Transverse colon (tissue), 3 donors: ENCODE data around the gene ISYNA1.

ENCODE experiments used
- EP300 ChIP-seq: sonication (generic); formaldehyde crosslinking; IDR thresholded peaks from one replicate; pipeline ENCODE4 v1.6.1; 2017; ENCODE audit warnings: antibody characterized with exemption, low read depth
- POLR2A ChIP-seq: fragments of 450-650 bp; IDR thresholded peaks from one replicate; pipeline ENCODE4 v1.6.1; 2016; ENCODE audit warnings: antibody characterized with exemption, mild to moderate bottlenecking, moderate library complexity
- TF ChIP-seq, protein P1 (sequence below), 5 experiments: fragments of 200-600 bp in 3 of 5; fragments of 450-650 bp in 2 of 5; sonication (generic) in 3 of 5; IDR thresholded peaks; 1 replicate in 2 of 5; 2 replicates in 3 of 5; pipeline ENCODE4 v1.5.1; 2016 to 2017; ENCODE audit warnings: antibody characterized with exemption in 5 of 5, inconsistent platforms in 3 of 5, mild to moderate bottlenecking in 2 of 5, moderate library complexity in 1 of 5

DNA sequence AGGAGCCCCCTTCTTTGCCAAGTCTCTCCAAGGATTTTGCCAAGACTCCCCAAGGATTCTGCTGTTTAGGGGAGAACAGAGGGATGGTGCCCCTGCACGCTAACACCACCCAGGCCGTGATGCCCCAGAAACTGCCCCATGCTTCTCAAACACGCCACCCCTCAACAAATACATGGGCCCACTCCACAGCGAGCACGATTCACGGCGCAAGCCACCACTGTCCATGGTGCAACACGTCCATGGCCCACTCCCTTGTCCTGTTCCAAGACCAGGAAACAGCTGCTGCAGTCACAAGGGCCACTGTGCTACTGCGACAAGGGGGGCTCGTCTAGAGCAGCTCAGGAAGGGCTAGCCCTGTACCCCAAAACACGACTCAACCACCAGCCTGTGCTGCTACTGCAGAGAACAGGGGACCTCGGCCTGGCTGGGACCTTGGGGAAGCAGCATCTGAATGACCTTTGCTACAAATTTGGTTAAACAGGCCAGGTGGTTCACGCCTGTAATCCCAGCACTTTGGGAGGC, 36.5 kb upstream of the ISYNA1 start:
- TF ChIP-seq, protein P1, sequence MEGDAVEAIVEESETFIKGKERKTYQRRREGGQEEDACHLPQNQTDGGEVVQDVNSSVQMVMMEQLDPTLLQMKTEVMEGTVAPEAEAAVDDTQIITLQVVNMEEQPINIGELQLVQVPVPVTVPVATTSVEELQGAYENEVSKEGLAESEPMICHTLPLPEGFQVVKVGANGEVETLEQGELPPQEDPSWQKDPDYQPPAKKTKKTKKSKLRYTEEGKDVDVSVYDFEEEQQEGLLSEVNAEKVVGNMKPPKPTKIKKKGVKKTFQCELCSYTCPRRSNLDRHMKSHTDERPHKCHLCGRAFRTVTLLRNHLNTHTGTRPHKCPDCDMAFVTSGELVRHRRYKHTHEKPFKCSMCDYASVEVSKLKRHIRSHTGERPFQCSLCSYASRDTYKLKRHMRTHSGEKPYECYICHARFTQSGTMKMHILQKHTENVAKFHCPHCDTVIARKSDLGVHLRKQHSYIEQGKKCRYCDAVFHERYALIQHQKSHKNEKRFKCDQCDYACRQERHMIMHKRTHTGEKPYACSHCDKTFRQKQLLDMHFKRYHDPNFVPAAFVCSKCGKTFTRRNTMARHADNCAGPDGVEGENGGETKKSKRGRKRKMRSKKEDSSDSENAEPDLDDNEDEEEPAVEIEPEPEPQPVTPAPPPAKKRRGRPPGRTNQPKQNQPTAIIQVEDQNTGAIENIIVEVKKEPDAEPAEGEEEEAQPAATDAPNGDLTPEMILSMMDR (IDR thresholded peaks at IDR 0.05) = no peak
- TF ChIP-seq EP300 (no peak), POLR2A (no peak)
